Measurements from ENCODE around the gene TSPAN14.

Gene TSPAN14

GRCh38 chr10:80503584-80504157 lies 49.6 kb downstream of the TSPAN14 start:
- H3K36me3 ChIP-seq (ENCODE audit: control insufficient read depth, insufficient read depth, low read length) = peaks cover 12% of the 10 kb centered on the region

GRCh38 chr10:80504158-80504811 lies 50.2 kb downstream of the TSPAN14 start:
- H3K27me3 ChIP-seq (replicated peaks; ENCODE audit: control insufficient read depth, insufficient read depth, low read length) = no peaks in the 10 kb centered on the region
- H3K4me3 ChIP-seq (replicated peaks; ENCODE audit: low read depth, low read length) = no peak overlapping the region
- H3K36me3 ChIP-seq (ENCODE audit: control insufficient read depth, insufficient read depth, low read length) = peaks cover 14% of the 10 kb centered on the region
- no peak for DNase-seq (ENCODE audit: extremely low read depth, insufficient read length)
- no peak for TF ChIP-seq CTCF (IDR thresholded peaks at IDR 0.05; ENCODE audit: insufficient read depth, low read length, poor library complexity, severe bottlenecking)

More at GRCh38 chr10:80503584-80504157, 49.6 kb downstream of the TSPAN14 start:
- no peak for TF ChIP-seq CTCF (IDR thresholded peaks at IDR 0.05; ENCODE audit: insufficient read depth, low read length, poor library complexity, severe bottlenecking)
- no peaks in the 10 kb centered on the region for H3K27me3 ChIP-seq (replicated peaks; ENCODE audit: control insufficient read depth, insufficient read depth, low read length)
- DNase-seq (ENCODE audit: extremely low read depth, insufficient read length) = no peak
- H3K4me3 ChIP-seq (replicated peaks; ENCODE audit: low read depth, low read length) = no peak overlapping the region

- Histone ChIP-seq H3K36me3 (ENCODE audit: control insufficient read depth, insufficient read depth, low read length) (peaks cover 18% of the 10 kb centered on the region), H3K4me3 (replicated peaks; ENCODE audit: low read depth, low read length) (no peak overlapping the region)
These were observed 50.9 kb downstream of the TSPAN14 start for GRCh38 chr10:80504897-80505465.

GRCh38 chr10:80506189-80506575 lies 52.1 kb downstream of the TSPAN14 start:
- Histone ChIP-seq H3K36me3 (ENCODE audit: control insufficient read depth, insufficient read depth, low read length) (peaks cover 18% of the 10 kb centered on the region), H3K4me3 (replicated peaks; ENCODE audit: low read depth, low read length) (no peak overlapping the region)
- DNase-seq (ENCODE audit: extremely low read depth, insufficient read length) = no peak

More at GRCh38 chr10:80504897-80505465, 50.9 kb downstream of the TSPAN14 start:
- no peaks in the 10 kb centered on the region for H3K27me3 ChIP-seq (replicated peaks; ENCODE audit: control insufficient read depth, insufficient read depth, low read length)
- no peak for DNase-seq (ENCODE audit: extremely low read depth, insufficient read length)
- TF ChIP-seq CTCF (IDR thresholded peaks at IDR 0.05; ENCODE audit: insufficient read depth, low read length, poor library complexity, severe bottlenecking) = no peak

GRCh38 chr10:80506836-80507487 lies 52.9 kb downstream of the TSPAN14 start:
- no peak overlapping the region for H3K4me3 ChIP-seq (replicated peaks; ENCODE audit: low read depth, low read length)
- H3K27me3 ChIP-seq (replicated peaks; ENCODE audit: control insufficient read depth, insufficient read depth, low read length) = no peaks in the 10 kb centered on the region
- no peak for TF ChIP-seq CTCF (IDR thresholded peaks at IDR 0.05; ENCODE audit: insufficient read depth, low read length, poor library complexity, severe bottlenecking)
- peaks cover 20% of the 10 kb centered on the region for H3K36me3 ChIP-seq (ENCODE audit: control insufficient read depth, insufficient read depth, low read length)
- DNase-seq (ENCODE audit: extremely low read depth, insufficient read length) = no peak

More at GRCh38 chr10:80506189-80506575, 52.1 kb downstream of the TSPAN14 start:
- TF ChIP-seq CTCF (IDR thresholded peaks at IDR 0.05; ENCODE audit: insufficient read depth, low read length, poor library complexity, severe bottlenecking) = no peak
- no peaks in the 10 kb centered on the region for H3K27me3 ChIP-seq (replicated peaks; ENCODE audit: control insufficient read depth, insufficient read depth, low read length)
